ENCODE data around the gene HIPK2. TPM values are rescaled to one million over a fixed set of nuclear protein-coding genes. Genes with fewer than 3 reads are reported as not detected.

The HIPK2 gene
- 12.7 and 13.3 TPM in 2 replicates for total RNA-seq

DNA sequence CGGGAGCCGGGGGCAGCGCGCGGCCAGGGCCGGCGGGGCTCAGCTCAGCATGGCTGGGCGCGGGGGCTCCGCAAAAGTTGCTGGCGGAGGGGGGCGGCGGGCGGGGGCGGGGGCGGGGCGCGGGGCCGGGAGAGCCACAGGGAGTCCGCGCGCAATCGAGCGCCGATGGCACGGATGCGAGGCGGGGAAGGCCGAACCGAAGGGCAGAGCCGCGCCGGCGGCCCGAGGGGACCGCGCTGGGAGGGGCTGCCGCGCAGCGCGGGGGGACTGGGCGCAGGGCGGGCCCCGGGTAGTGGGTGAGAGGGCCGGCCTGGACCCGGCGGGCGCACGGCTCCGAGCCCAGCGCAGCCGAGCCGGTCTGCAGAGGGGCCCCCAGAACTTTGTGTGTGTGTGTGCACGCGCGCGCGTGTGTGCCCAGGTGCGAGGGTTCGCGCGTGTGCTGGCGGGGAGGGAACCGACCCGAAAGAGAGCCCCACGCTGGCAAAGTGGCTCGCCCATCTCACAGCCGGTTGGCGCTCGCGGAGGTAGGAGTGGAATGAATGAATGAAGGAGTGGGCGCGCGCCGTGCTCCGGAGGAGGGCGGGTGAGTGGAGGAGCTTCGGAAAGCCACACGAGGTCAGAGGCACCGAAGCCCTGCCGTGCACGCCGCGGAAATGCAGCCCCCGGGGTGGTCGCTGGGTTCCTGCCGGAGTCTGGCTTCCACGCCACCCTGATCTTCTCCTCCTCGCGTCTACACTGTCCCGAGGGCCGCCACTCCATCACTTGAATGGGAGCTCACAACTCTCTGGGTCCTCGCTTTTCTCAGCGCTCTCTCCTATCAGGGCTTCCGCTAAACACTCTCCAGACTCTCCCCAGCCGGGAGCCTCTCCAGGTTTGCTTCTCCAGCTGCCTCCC is at the start of gene HIPK2:
TSS of gene HIPK2 (minus strand) at position 51 of the 894 bp plus-strand sequence. CDS start 375 bp downstream, outside the sequence.
- Histone ChIP-seq H3K4me1 (ENCODE audit: insufficient read depth, low read length) (peaks cover 25% of the 10 kb centered on the region), H3K27ac (ENCODE audit: low read depth, low read length) (peak within 1 kb of the TSS; percentile 98), H3K4me2 (ENCODE audit: insufficient read depth, low read length) (peak within 1 kb of the TSS; percentile 90), H4K20me1 (ENCODE audit: insufficient read depth, low read length) (peaks cover 7% of the 10 kb centered on the region), H3K9me3 (ENCODE audit: low read depth, low read length) (no peaks in the 10 kb centered on the region), H3K79me2 (ENCODE audit: insufficient read depth, low read length) (peaks cover 50% of the 10 kb centered on the region), H3K27me3 (ENCODE audit: insufficient read depth, low read length) (no peaks in the 10 kb centered on the region), H3K4me3 (ENCODE audit: insufficient read depth, low read length) (peak within 1 kb of the TSS; percentile 87), H3K36me3 (ENCODE audit: insufficient read depth, low read length) (peaks cover under 1% of the 10 kb centered on the region), H2AFZ (ENCODE audit: low read length) (peak within 1 kb of the TSS; percentile 86)
- peak; percentile 98 for DNase-seq (ENCODE audit: insufficient read length, low spot score, missing footprints)
- TF ChIP-seq, protein P1, sequence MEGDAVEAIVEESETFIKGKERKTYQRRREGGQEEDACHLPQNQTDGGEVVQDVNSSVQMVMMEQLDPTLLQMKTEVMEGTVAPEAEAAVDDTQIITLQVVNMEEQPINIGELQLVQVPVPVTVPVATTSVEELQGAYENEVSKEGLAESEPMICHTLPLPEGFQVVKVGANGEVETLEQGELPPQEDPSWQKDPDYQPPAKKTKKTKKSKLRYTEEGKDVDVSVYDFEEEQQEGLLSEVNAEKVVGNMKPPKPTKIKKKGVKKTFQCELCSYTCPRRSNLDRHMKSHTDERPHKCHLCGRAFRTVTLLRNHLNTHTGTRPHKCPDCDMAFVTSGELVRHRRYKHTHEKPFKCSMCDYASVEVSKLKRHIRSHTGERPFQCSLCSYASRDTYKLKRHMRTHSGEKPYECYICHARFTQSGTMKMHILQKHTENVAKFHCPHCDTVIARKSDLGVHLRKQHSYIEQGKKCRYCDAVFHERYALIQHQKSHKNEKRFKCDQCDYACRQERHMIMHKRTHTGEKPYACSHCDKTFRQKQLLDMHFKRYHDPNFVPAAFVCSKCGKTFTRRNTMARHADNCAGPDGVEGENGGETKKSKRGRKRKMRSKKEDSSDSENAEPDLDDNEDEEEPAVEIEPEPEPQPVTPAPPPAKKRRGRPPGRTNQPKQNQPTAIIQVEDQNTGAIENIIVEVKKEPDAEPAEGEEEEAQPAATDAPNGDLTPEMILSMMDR (IDR thresholded peaks at IDR 0.05; ENCODE audit: extremely low read depth, low read depth, low read length), result no peak

DNA sequence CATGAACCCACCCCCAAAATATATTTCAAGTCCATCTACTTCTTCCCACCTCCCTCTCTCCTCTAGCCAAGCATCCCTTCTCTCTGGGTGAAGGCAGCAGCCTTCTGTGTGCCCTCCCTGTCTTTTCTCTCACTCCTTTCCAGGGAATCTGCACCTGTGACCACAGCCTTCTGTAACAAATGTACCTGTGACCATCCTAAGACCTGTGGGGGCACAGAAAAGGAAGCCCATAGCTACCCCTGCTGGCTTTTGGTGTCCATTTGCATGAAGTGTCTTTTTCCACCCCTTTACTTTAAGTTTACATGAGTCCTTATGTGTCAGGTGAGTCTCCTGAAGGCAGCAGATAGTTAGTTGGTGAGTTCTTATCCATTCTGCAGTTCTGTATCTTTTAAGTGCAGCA is 49.2 kb upstream of the HIPK2 start:
- Histone ChIP-seq H3K4me2 (ENCODE audit: insufficient read depth, low read length) (no peak overlapping the region), H3K4me3 (ENCODE audit: insufficient read depth, low read length) (no peak overlapping the region), H4K20me1 (ENCODE audit: insufficient read depth, low read length) (no peaks in the 10 kb centered on the region), H3K9me3 (ENCODE audit: low read depth, low read length) (no peaks in the 10 kb centered on the region), H3K27ac (ENCODE audit: low read depth, low read length) (no peak overlapping the region), H3K27me3 (ENCODE audit: insufficient read depth, low read length) (peaks cover 8% of the 10 kb centered on the region), H3K36me3 (ENCODE audit: insufficient read depth, low read length) (no peaks in the 10 kb centered on the region), H3K4me1 (ENCODE audit: insufficient read depth, low read length) (peaks cover 10% of the 10 kb centered on the region), H2AFZ (ENCODE audit: low read length) (no peak overlapping the region), H3K79me2 (ENCODE audit: insufficient read depth, low read length) (no peaks in the 10 kb centered on the region)
- DNase-seq (ENCODE audit: insufficient read length, low spot score, missing footprints), result no peak
- TF ChIP-seq, protein P1 (IDR thresholded peaks at IDR 0.05; ENCODE audit: extremely low read depth, low read depth, low read length), result no peak

DNA sequence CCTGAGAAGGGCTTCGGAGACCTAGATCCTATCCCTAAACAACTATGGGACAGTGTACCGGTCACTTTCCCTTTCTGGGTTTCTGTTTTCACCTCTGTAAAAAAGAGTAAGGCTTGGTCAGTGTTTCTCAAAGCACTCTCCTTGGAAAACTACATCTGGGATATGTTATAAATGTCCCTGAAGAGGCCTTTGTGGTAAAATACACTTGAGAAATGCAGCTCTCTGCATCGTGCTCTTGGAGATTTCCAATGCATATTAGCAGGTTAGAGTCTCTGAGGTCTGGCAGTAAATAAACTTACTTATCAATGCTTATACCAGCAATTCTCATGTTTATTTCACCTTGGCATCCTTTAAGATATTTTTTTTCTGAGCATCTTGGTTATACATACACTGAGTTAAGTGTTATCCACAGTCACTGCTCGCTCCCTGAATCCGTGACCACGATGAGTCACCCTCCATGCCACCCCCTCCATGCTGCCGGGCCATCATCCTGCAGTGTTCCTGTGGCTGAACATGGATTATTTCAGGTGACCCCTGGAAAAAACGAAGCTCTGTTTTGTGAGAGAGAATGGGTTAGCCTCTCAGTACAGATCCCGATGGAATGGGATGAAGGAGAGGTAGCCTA is 48.0 kb upstream of the HIPK2 start:
- H3K36me3 ChIP-seq (ENCODE audit: insufficient read depth, low read length), result no peaks in the 10 kb centered on the region
- H4K20me1 ChIP-seq (ENCODE audit: insufficient read depth, low read length), result no peaks in the 10 kb centered on the region
- no peak overlapping the region for H3K4me3 ChIP-seq (ENCODE audit: insufficient read depth, low read length)
- DNase-seq (ENCODE audit: insufficient read length, low spot score, missing footprints), result no peak
- TF ChIP-seq, protein P1 (IDR thresholded peaks at IDR 0.05; ENCODE audit: extremely low read depth, low read depth, low read length), result no peak
- no peaks in the 10 kb centered on the region for H3K9me3 ChIP-seq (ENCODE audit: low read depth, low read length)
- no peaks in the 10 kb centered on the region for H3K79me2 ChIP-seq (ENCODE audit: insufficient read depth, low read length)
- H3K4me1 ChIP-seq (ENCODE audit: insufficient read depth, low read length), result peaks cover 10% of the 10 kb centered on the region
- no peak overlapping the region for H3K27ac ChIP-seq (ENCODE audit: low read depth, low read length)
- peak overlapping the region; percentile 11 for H3K4me2 ChIP-seq (ENCODE audit: insufficient read depth, low read length)
- H2AFZ ChIP-seq (ENCODE audit: low read length), result peak overlapping the region; percentile 25
- H3K27me3 ChIP-seq (ENCODE audit: insufficient read depth, low read length), result peaks cover 17% of the 10 kb centered on the region
